MM.1S (cell line): ENCODE measurements around the gene TPRN.

Source experiments
- DNase-seq: peaks from one replicate; pipeline ENCODE4 v3.0.0-alpha.2; 2015
- H2AFZ ChIP-seq: fragments of 300-600 bp; sonication (generic); 2 replicates; pipeline ENCODE4 v1.6.0; 2016; ENCODE audit warnings: antibody characterized with exemption, low read length
- H3F3A ChIP-seq: fragments of 300-600 bp; sonication (generic); 2 replicates; pipeline ENCODE4 v1.6.1; 2016; ENCODE audit warnings: mild to moderate bottlenecking, antibody characterized with exemption, low read length, moderate library complexity, mixed read lengths; ENCODE audit not compliant: insufficient read depth
- H3K27ac ChIP-seq: fragments of 300-600 bp; sonication (generic); 2 replicates; pipeline ENCODE4 v1.5.1; 2016; ENCODE audit warnings: mild to moderate bottlenecking, low read length
- H3K27me3 ChIP-seq: fragments of 300-600 bp; sonication (generic); replicated peaks from 2 replicates; pipeline ENCODE4 v1.6.0; 2016; ENCODE audit warnings: low read length; ENCODE audit not compliant: insufficient read depth
- H3K36me3 ChIP-seq: fragments of 300-600 bp; sonication (generic); replicated peaks from 2 replicates; pipeline ENCODE4 v1.6.1; 2016; ENCODE audit warnings: mild to moderate bottlenecking, low read length, mixed read lengths; ENCODE audit not compliant: insufficient read depth
- H3K4me1 ChIP-seq: fragments of 300-600 bp; sonication (generic); 2 replicates; pipeline ENCODE4 v1.6.1; 2016; ENCODE audit warnings: low read length, mixed read lengths
- H3K4me2 ChIP-seq: fragments of 300-600 bp; sonication (generic); 2 replicates; pipeline ENCODE4 v1.6.0; 2016; ENCODE audit warnings: low read depth, low read length
- H3K4me3 ChIP-seq: fragments of 300-600 bp; sonication (generic); 2 replicates; pipeline ENCODE4 v1.5.1; 2016; ENCODE audit warnings: low read length, mixed read lengths
- H3K79me2 ChIP-seq: fragments of 300-600 bp; sonication (generic); 2 replicates; pipeline ENCODE4 v1.6.1; 2016; ENCODE audit warnings: mixed run types, low read length, mixed read lengths
- H3K9ac ChIP-seq: fragments of 300-600 bp; sonication (generic); 2 replicates; pipeline ENCODE4 v1.6.1; 2016; ENCODE audit warnings: low read length, mixed read lengths
- H3K9me2 ChIP-seq: fragments of 300-600 bp; sonication (generic); replicated peaks from 2 replicates; pipeline ENCODE4 v1.6.1; 2016; ENCODE audit warnings: mild to moderate bottlenecking, low read length, mixed read lengths; ENCODE audit not compliant: insufficient read depth
- H3K9me3 ChIP-seq: fragments of 300-600 bp; sonication (generic); replicated peaks from 2 replicates; pipeline ENCODE4 v1.6.1; 2016; ENCODE audit warnings: mild to moderate bottlenecking, low read length, mixed read lengths; ENCODE audit not compliant: insufficient read depth
- H4K20me1 ChIP-seq: fragments of 300-600 bp; sonication (generic); 2 replicates; pipeline ENCODE4 v1.6.1; 2016; ENCODE audit warnings: mild to moderate bottlenecking, low read length, moderate library complexity, mixed read lengths; ENCODE audit not compliant: insufficient read depth
- CTCF ChIP-seq: fragments of 300-600 bp; sonication (generic); IDR thresholded peaks from 2 replicates; pipeline ENCODE4 v1.5.1; 2016; ENCODE audit warnings: antibody characterized with exemption, low read length, mixed read lengths
- EZH2 ChIP-seq: fragments of 300-600 bp; sonication (generic); optimal IDR thresholded peaks from 2 replicates; pipeline ENCODE3; 2017; ENCODE audit warnings: low read depth, mild to moderate bottlenecking, antibody characterized with exemption, low read length, mixed read lengths
- EZH2phosphoT487 ChIP-seq: fragments of 300-600 bp; sonication (generic); IDR thresholded peaks from 2 replicates; pipeline ENCODE4 v1.6.1; 2018; ENCODE audit warnings: antibody characterized with exemption, low read length

TPRN gene

GRCh38 chr9:137167277-137167746 lies 33.2 kb downstream of the TPRN start:
- no peak for DNase-seq
- no peaks in the 10 kb centered on the region for H3K36me3 ChIP-seq
- no peak overlapping the region for H2AFZ ChIP-seq
- H3K9ac ChIP-seq: no peak overlapping the region
- no peaks in the 10 kb centered on the region for H3K79me2 ChIP-seq
- H3K4me1 ChIP-seq: no peaks in the 10 kb centered on the region
- no peaks in the 10 kb centered on the region for H3K9me2 ChIP-seq
- peaks cover 86% of the 10 kb centered on the region for H3K27me3 ChIP-seq
- no peak overlapping the region for H3K4me2 ChIP-seq
- no peak overlapping the region for H3K27ac ChIP-seq
- H3F3A ChIP-seq: no peaks in the 10 kb centered on the region
- no peak overlapping the region for H3K4me3 ChIP-seq
- H3K9me3 ChIP-seq: no peaks in the 10 kb centered on the region
- no peaks in the 10 kb centered on the region for H4K20me1 ChIP-seq
- no peak for TF ChIP-seq EZH2phosphoT487
- TF ChIP-seq CTCF: no peak
- no peak for TF ChIP-seq EZH2

DNA sequence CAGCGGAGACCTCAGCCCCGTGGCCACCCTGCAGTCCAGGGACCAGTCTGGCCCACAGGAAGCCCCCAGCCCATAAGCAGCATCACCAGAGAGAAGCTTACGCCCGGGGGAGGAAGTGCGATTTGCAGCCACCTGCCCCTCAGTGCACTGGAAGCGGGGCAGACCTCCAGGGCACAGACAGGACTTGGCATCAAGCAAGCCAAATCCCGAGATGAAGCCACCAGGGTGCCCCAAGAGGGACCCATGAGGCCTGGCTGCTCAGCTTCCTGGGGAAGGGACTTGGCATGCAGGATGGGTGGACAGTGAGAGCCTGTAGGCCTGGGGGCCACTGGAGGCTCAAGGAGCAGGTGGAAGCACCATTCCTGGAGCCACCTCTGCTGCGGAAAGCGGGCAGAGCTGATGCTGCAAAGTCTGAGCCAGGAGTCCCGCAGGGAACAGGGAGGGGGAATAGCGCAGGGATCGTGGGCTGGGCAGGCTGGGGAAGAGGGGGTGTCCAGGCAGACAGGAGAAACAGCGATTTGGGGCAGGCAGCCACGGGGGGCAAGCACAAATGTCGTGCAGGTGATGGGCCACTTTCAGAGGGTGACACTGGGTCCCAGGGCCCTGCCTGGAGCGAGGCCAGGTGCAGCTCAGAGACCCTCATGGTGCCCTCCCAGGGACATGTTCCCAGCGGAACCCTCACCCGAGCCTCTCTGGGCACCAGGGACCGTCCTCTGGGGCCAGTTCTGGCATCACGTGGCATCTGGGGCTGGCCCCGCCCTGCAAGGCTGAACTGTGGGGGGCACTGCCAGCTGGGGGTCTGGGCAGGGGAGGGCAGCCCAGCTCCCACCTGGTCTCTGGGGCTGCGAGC lies 33.9 kb downstream of the TPRN start:
- Histone ChIP-seq H3K4me2 (no peak overlapping the region), H3K27ac (no peak overlapping the region), H4K20me1 (no peaks in the 10 kb centered on the region), H3K27me3 (peaks cover 80% of the 10 kb centered on the region), H3K79me2 (no peaks in the 10 kb centered on the region), H2AFZ (no peak overlapping the region), H3K4me3 (no peak overlapping the region), H3F3A (no peaks in the 10 kb centered on the region), H3K9ac (no peak overlapping the region), H3K9me2 (no peaks in the 10 kb centered on the region), H3K9me3 (no peaks in the 10 kb centered on the region), H3K4me1 (no peaks in the 10 kb centered on the region), H3K36me3 (no peaks in the 10 kb centered on the region)
- no peak for DNase-seq
- TF ChIP-seq EZH2 (no peak), CTCF (no peak), EZH2phosphoT487 (no peak)

- Histone ChIP-seq H3K9me2 (no peaks in the 10 kb centered on the region), H3K9ac (no peak overlapping the region), H3K79me2 (no peaks in the 10 kb centered on the region), H3K27ac (no peak overlapping the region), H3K4me3 (no peak overlapping the region), H3K4me2 (no peak overlapping the region), H3F3A (no peaks in the 10 kb centered on the region), H3K4me1 (no peaks in the 10 kb centered on the region), H3K9me3 (no peaks in the 10 kb centered on the region), H3K36me3 (no peaks in the 10 kb centered on the region), H4K20me1 (no peaks in the 10 kb centered on the region), H2AFZ (no peak overlapping the region), H3K27me3 (peaks cover 72% of the 10 kb centered on the region)
- DNase-seq: no peak
- no peak for TF ChIP-seq EZH2phosphoT487
- TF ChIP-seq CTCF: no peak
- TF ChIP-seq EZH2: no peak
Measured at GRCh38 chr9:137165250-137165836, 35.2 kb downstream of the TPRN start.
